ENCODE results near the gene ALDH3B1.

ALDH3B1 gene

GRCh38 chr11:68003846-68004550 is 6.1 kb upstream of the ALDH3B1 start, which contains the start of gene UNC93B1 (continued):
- TF ChIP-seq, protein P1, sequence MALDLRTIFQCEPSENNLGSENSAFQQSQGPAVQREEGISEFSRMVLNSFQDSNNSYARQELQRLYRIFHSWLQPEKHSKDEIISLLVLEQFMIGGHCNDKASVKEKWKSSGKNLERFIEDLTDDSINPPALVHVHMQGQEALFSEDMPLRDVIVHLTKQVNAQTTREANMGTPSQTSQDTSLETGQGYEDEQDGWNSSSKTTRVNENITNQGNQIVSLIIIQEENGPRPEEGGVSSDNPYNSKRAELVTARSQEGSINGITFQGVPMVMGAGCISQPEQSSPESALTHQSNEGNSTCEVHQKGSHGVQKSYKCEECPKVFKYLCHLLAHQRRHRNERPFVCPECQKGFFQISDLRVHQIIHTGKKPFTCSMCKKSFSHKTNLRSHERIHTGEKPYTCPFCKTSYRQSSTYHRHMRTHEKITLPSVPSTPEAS (tag by site-specific recombination; IDR thresholded peaks at IDR 0.05): peak; percentile 94
- TF ChIP-seq, protein P2, sequence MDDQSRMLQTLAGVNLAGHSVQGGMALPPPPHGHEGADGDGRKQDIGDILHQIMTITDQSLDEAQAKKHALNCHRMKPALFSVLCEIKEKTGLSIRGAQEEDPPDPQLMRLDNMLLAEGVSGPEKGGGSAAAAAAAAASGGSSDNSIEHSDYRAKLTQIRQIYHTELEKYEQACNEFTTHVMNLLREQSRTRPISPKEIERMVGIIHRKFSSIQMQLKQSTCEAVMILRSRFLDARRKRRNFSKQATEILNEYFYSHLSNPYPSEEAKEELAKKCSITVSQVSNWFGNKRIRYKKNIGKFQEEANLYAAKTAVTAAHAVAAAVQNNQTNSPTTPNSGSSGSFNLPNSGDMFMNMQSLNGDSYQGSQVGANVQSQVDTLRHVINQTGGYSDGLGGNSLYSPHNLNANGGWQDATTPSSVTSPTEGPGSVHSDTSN (CRISPR knock-in tag; IDR thresholded peaks at IDR 0.05): 0 out of 2 replicates have a peak, but pooled peaks have one; percentile 33

- no peaks in the 10 kb centered on the region; the same call in 1 of the 2 replicates for H3K4me1 ChIP-seq (ENCODE audit: control insufficient read depth, insufficient read depth, low read length)
- H3K9me3 ChIP-seq (ENCODE audit: control insufficient read depth, insufficient read depth, low read depth, low read length): no peaks in the 10 kb centered on the region
- ChIA-PET CTCF (no interaction called here), POLR2A (no interaction called here)
- H3K4me3 ChIP-seq (ENCODE audit: low read depth, low read length): peak overlapping the region; percentile 48; the same call in 1 of the 2 replicates
- no peak overlapping the region for H3K27ac ChIP-seq (ENCODE audit: extremely low read depth, low read depth, low read length)
- TF ChIP-seq KLF1 (tag by site-specific recombination; IDR thresholded peaks at IDR 0.05) (no peak), BCL6B (tag by site-specific recombination; IDR thresholded peaks at IDR 0.05) (no peak), ZNF555 (tag by site-specific recombination; conservative IDR thresholded peaks at IDR 0.05) (no peak), ZNF157 (tag by site-specific recombination; IDR thresholded peaks at IDR 0.05) (no peak), ZNF488 (tag by site-specific recombination; IDR thresholded peaks at IDR 0.05) (no peak), ZNF19 (tag by site-specific recombination; IDR thresholded peaks at IDR 0.05; ENCODE audit: low read depth) (no peak), MZF1 (tag by site-specific recombination; IDR thresholded peaks at IDR 0.05; ENCODE audit: borderline replicate concordance) (no peak), ZNF2 (tag by site-specific recombination; IDR thresholded peaks at IDR 0.05) (no peak)
- TF ChIP-seq, protein P3, sequence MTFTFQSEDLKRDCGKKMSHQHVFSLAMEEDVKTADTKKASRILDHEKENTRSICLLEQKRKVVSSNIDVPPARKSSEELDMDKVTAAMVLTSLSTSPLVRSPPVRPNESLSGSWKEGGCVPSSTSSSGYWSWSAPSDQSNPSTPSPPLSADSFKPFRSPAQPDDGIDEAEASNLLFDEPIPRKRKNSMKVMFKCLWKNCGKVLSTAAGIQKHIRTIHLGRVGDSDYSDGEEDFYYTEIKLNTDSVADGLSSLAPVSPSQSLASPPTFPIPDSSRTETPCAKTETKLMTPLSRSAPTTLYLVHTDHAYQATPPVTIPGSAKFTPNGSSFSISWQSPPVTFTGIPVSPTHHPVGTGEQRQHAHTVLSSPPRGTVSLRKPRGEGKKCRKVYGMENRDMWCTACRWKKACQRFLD (tag by site-specific recombination; IDR thresholded peaks at IDR 0.05): no peak
- no peaks in the 10 kb centered on the region for H3K36me3 ChIP-seq (ENCODE audit: control insufficient read depth in 2 of 2, insufficient read depth in 1 of 2, low read length in 2 of 2)
These were observed 5.4 kb upstream of the ALDH3B1 start for GRCh38 chr11:68004551-68005335.

GRCh38 chr11:68006606-68007166 is 3.4 kb upstream of the ALDH3B1 start:
- Histone ChIP-seq H3K9me3 (ENCODE audit: control insufficient read depth, insufficient read depth, low read depth, low read length) (no peaks in the 10 kb centered on the region), H3K27ac (ENCODE audit: extremely low read depth, low read depth, low read length) (no peak overlapping the region), H3K4me3 (ENCODE audit: low read depth, low read length) (no peak overlapping the region), H3K4me1 (ENCODE audit: control insufficient read depth, insufficient read depth, low read length) (no peaks in the 10 kb centered on the region; the same call in 1 of the 2 replicates), H3K36me3 (ENCODE audit: control insufficient read depth in 2 of 2, insufficient read depth in 1 of 2, low read length in 2 of 2) (no peaks in the 10 kb centered on the region)
- POLR2A ChIA-PET: no interaction called here
- CTCF ChIA-PET: no interaction called here
- no peak for TF ChIP-seq ZBTB26 (tag by site-specific recombination; optimal IDR thresholded peaks at IDR 0.05)
- TF ChIP-seq ZBTB48 (tag by site-specific recombination; IDR thresholded peaks at IDR 0.05): no peak
- no peak for TF ChIP-seq BCL11B (tag by site-specific recombination; IDR thresholded peaks at IDR 0.05; ENCODE audit: low read depth)
- TF ChIP-seq ZNF561 (tag by site-specific recombination; IDR thresholded peaks at IDR 0.05; ENCODE audit: borderline replicate concordance): no peak
- no peak for TF ChIP-seq ZNF621 (tag by site-specific recombination; IDR thresholded peaks at IDR 0.05)
- TF ChIP-seq ZNF677 (tag by site-specific recombination; IDR thresholded peaks at IDR 0.05): no peak
- TF ChIP-seq, protein P4, sequence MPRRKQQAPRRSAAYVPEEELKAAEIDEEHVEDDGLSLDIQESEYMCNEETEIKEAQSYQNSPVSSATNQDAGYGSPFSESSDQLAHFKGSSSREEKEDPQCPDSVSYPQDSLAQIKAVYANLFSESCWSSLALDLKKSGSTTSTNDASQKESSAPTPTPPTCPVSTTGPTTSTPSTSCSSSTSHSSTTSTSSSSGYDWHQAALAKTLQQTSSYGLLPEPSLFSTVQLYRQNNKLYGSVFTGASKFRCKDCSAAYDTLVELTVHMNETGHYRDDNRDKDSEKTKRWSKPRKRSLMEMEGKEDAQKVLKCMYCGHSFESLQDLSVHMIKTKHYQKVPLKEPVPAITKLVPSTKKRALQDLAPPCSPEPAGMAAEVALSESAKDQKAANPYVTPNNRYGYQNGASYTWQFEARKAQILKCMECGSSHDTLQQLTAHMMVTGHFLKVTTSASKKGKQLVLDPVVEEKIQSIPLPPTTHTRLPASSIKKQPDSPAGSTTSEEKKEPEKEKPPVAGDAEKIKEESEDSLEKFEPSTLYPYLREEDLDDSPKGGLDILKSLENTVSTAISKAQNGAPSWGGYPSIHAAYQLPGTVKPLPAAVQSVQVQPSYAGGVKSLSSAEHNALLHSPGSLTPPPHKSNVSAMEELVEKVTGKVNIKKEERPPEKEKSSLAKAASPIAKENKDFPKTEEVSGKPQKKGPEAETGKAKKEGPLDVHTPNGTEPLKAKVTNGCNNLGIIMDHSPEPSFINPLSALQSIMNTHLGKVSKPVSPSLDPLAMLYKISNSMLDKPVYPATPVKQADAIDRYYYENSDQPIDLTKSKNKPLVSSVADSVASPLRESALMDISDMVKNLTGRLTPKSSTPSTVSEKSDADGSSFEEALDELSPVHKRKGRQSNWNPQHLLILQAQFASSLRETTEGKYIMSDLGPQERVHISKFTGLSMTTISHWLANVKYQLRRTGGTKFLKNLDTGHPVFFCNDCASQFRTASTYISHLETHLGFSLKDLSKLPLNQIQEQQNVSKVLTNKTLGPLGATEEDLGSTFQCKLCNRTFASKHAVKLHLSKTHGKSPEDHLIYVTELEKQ (tag by site-specific recombination; IDR thresholded peaks at IDR 0.05; ENCODE audit: borderline replicate concordance): no peak
- no peak for TF ChIP-seq ZBTB20 (tag by site-specific recombination; IDR thresholded peaks at IDR 0.05)
- no peak for TF ChIP-seq ZFP41 (tag by site-specific recombination; IDR thresholded peaks at IDR 0.05; ENCODE audit: borderline replicate concordance)
